NCI-H1417 treated with DMSO at 0.1 percent for 48 hours (cell line): Measurements from ENCODE around the gene CXCR5.

ENCODE experiments used
- DNase-seq: peaks from one replicate; lab custom pipeline; 2025; lab: John Stamatoyannopoulos, UW

Gene CXCR5

GRCh38 chr11:118898400-118899295 lies 15.0 kb downstream of the CXCR5 start:
- DNase-seq = no peak

DNA sequence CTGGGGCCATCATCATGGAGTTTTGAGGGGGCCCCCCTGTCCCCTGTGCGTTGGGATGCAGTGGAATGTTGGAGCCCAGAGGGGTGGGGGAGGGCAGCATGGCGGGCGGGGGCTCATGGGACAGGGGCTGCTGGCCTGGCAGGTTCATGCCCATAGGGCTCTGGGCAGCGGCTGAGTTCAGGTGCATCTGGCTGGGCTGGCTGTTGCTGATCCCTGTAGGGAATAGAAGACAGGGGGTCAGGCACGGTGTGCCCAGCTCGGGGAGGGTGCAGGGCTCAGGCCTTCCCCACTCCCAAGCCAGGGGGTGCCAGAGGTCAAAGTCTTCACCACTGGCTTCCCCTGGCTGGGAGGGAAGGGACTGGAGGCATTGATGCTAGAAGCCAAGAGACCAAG lies 15.6 kb downstream of the CXCR5 start:
- DNase-seq = no peak

DNA sequence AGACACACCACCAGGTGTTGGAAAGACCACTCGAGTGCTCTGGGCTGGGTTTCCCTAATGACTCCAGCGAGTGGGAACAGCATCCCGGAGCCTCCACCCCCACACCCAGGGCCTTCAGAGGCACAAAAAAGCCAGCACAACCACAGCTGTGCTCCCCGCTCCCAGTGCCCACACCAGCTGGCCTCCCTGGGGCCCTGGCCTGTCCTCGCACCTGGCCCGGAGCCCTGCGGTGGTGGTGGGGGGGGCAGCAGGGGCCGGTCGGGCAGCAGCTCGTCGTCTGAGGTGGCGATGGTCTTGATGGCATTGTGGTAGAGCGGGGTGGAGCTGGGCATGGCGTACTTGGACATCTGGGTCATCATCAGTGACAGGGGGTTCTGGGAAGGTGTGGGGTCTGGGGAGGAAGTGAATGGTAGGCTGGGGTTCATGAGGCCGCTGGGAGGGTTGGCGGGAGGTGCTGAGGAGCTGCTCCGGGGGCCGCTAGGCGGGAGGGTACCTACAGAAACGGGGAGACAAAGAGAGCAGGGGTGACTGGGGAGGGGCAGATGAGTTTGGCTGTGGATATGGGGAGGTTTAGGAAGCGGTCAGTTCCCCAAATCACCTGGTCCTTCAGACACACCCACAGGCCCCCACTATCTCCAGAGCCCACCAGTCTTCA lies 16.1 kb downstream of the CXCR5 start:
- no peak for DNase-seq

DNA sequence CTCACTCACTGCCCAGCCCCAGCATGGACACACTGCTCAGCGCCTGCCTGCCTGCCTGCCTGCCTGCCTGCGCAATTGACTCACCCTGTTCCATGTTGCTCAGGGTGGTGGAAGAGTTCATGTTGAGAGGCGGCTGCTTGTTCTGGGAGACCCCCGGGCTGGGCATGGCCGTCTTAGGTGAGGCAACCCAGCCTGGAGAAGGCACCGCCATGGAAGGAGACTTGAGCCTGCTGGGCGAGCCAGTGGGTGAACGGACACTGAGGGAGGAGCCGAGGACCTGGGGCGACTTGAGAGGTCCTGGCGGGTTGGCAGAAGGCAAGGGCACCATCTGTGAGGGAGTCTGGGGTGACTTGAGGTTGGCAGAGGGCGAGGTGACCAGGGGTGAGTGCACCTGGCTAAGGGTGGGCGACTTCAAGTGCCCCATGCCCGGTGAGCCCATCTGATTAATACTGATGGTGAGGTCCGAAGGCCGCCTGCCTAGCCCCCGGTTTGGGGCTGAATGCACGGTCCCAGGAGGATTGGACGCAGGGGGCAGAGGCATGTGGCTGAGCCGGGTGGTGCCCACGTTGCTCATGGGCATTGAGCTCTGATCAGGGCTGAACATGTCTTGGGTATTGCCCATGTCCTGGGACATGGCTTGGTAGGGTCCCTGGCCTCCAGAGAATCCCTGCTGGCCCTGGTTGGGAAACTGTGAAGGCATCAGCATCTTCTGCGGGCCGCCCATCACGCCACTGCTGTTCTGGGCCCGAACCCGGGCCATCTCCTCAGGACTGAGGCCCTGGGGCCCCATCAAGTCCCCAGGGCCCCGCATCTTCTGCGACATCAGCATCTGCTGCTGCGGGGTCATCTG lies 17.1 kb downstream of the CXCR5 start:
- DNase-seq = no peak

- DNase-seq = no peak
Measured at GRCh38 chr11:118901494-118902335, 18.0 kb downstream of the CXCR5 start.

DNA sequence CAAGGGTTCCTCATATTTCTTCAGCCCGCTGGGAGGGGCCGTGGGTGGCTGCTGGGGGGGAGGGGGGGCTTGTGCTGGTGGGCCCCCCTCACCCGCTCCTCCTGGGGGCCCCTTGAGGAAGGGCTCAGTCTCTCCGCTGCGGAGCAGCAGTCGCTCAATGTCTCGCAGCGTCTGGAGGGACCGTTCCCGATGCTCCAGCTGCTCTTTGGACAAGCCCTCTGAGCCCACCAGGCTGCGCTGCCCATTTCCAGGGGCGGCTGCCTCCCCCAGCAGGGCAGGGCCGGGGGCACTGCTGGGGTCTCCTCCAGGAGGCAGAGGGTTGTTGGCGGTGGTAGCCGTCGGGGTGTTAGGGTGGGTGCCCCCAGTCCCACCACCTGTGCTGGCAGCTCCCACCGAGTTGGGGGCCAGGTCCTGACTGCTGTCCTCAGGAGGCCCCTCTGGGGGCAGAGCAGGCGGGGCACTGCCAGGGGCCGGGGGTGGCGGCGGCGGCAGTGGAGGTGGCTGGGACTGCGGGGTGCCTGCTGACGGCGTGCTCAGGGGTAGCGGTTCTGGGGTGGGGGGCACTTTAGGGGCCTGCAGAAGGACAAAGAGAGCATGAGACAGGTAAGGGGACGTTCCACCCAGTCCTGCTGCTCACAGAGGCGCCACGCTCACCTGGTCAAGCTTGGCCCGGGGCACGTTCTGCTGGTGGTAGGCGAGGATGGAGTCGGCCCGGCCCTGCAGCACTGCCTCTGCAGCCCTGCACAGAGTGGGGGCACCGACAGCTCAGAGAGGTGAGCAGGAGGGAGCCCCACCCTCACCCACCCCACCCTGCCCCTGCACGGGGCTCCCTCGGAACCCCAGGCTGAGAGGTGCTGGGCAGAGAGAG lies 18.9 kb downstream of the CXCR5 start:
- DNase-seq = no peak

DNA sequence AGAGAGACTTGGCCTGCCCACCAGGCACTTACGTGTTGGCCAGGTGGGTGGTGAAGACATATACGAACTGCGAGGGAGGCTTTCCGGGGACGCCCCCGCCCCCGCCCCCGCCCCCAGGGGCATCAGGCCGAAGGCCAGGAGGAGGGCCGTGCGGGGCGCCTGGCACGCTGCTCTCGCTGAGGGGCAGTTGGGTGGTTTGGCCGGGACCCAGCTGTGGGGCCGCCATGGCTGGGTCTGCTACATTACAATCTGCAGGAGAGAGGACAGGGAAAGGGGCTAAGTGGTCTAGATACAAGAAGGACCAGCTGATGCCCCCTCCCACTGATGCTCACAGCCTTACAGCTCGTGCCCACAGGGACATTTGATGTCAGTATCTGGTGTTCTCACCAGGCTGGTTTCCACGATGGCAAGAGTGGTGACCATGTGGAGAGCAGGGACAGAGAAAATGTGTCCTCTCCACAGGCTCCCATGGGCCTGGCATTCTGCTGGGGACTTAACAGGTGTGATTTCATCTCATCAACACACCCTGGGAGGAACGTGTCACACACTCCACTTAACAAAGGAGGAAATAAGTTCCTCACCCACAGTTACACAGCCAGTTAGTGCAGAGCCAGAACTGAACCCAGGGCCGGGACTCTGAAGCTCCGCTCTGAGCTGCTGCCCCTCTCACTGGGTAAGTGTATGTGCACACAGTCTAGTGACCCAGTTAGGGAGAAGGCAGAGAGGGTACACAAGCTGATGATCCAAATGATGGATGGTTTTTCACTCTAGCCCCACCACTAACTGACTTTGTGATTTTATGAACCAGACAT lies 19.7 kb downstream of the CXCR5 start:
- DNase-seq = no peak

DNA sequence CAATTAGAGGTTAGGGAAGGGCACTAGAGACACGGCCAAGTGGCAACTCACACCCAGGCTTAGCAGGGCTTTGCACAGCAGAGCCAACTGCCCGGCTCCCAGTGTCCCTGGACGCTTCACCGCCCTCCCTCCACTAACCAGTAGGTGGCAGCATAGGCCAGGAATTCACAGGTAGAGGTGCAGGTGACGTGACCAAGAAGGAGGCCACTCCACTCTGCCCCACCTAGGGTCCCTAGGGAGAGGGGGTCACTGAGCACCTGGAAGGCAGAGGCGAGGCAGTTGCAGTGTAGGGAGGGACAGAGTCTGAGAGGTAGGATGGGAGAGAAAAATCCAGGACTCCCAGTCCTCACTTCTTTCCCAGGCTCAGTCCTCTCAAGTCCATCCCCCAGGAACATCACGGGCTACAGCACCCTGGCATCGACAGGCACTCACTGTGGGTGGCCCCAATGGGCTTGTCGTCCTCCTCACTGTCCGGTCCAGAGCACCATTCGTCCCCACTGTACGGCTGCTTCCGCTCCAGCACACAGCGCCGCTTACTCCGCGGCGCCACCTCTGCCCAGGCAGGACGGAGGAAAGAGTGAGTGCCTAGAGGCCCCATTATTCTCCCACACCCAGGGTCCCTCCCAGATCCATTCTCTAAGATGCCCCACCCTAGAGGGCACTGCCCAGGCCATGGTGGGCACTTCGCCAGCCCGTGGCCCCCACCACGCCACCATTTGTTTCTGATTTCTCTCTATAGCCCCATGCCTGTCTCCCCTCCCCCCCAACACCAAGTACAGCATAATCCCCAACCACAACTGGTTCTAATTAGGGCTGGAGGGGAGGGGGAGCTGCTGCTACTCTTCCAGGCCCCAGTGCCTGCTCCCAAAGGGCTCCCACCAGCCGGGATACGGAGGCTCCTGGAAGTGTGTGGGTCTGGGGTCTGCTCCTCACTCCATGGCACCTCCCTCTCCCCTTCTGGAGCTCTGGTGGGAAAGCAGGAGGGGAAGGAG lies 23.7 kb downstream of the CXCR5 start:
- no peak for DNase-seq

DNA sequence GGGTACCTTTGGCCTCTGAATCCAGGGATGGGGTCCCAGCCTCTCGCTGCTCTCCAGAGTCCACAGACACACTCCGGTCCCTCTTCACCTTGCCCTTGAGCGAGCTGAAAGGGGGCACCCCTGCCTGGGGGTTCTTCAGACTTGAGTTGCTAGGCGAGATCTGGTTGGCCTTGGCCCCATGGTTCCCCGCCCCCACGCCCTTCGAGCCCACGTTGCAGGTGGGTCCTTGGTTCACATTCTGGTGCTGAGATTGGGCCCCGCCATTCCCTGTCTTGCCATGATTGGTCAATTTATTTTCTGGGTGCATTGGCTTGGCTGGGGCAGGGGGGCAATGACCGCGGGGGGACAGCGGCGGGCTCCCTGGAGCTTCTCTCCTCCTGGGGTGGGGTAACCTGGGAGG lies 24.6 kb downstream of the CXCR5 start:
- DNase-seq = no peak

- peak; percentile 81 for DNase-seq
Measured at GRCh38 chr11:118908901-118909618, 25.4 kb downstream of the CXCR5 start.

- no peak for DNase-seq
Measured at GRCh38 chr11:118909619-118910308, 26.1 kb downstream of the CXCR5 start.

DNA sequence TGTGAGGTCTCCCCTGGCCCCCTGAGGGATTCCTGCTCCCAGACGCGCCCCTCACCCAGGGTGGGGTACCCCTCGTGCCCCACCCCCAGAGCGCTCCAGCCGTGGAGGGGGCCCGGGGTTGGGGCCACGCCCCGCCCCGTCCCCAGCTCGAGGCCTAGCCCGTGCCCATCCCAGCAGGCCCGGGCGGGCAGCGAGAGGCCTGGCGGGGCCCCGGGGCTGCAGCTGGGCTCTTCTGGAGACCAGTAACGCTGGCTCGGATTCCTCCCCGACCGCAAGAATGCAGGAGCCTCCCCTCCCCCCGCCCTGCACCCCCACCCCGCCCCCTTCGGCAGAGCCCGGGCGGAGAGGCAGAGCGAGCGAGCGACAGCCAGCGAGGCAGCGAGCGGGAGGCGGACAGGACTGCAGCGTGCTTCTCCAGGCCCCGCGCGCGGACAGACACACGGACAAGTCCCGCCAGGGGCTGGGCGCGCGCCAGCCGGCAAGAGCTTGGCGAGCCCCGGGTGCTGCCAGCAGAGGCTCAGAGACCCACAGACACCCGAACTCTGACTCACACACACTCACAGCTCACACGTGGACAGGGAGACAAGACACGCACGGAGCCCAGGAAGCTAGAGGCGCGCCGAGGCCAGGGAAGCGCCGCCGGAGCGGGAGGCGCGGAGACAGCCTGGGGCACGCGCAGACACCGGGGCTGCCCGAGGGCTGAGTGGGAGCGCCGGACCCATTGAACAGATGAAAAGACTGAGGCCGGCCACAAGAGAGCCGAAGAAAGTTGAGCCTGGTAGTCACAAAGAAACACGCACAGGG lies 26.8 kb downstream of the CXCR5 start:
- DNase-seq = no peak

GRCh38 chr11:118911113-118911879 lies 27.6 kb downstream of the CXCR5 start:
- no peak for DNase-seq

DNA sequence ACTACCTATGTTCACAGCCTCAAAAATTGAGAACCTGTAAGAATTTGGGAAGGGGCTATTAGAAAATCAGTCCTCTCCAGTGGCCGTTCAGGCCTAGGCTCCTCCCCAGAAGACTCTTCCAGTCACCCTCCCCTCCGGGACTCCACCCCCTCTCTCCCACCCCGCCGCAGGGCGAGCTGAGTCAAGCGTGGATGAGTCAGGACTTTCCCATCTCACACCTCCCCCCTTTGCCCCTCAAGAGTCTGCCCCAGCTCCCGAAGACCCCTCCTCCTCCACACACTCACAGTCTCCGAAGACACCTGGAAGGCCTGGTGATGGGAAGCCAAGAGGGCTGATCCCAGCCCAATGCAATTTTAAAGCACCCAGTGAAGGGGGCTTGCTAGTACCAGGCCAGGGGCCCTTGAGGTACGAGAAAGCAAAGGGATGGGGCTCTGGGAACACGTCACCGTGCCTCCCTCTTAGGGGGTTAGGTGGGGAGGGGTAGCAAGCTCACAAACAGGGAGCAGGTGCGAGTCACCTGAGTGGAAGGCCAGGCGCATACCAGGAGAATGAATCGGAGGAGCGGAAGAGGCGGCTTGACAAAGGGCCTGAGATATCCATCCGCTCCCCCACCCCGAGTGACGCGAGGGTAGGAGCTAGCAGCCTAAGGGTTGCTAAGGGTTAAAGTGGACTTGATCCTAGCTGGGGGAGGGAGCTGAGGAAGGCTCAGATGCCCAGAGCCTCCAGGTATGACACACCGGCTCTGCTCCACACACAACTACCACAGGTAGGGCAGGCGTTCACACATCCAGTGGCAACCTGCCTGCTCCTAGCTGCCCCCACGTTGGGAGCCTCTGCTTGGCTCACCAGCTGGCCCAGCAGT lies 28.4 kb downstream of the CXCR5 start:
- no peak for DNase-seq
